Measurements from ENCODE around the gene SUCO. TPM values are rescaled to one million over a fixed set of nuclear protein-coding genes. Genes with fewer than 3 reads are reported as not detected.
"Not testable (repeated sequence)": the region's sequence is repeated elsewhere in the genome, so short reads cannot be mapped to it uniquely, and the experiment has no call there.

The SUCO gene, protein sequence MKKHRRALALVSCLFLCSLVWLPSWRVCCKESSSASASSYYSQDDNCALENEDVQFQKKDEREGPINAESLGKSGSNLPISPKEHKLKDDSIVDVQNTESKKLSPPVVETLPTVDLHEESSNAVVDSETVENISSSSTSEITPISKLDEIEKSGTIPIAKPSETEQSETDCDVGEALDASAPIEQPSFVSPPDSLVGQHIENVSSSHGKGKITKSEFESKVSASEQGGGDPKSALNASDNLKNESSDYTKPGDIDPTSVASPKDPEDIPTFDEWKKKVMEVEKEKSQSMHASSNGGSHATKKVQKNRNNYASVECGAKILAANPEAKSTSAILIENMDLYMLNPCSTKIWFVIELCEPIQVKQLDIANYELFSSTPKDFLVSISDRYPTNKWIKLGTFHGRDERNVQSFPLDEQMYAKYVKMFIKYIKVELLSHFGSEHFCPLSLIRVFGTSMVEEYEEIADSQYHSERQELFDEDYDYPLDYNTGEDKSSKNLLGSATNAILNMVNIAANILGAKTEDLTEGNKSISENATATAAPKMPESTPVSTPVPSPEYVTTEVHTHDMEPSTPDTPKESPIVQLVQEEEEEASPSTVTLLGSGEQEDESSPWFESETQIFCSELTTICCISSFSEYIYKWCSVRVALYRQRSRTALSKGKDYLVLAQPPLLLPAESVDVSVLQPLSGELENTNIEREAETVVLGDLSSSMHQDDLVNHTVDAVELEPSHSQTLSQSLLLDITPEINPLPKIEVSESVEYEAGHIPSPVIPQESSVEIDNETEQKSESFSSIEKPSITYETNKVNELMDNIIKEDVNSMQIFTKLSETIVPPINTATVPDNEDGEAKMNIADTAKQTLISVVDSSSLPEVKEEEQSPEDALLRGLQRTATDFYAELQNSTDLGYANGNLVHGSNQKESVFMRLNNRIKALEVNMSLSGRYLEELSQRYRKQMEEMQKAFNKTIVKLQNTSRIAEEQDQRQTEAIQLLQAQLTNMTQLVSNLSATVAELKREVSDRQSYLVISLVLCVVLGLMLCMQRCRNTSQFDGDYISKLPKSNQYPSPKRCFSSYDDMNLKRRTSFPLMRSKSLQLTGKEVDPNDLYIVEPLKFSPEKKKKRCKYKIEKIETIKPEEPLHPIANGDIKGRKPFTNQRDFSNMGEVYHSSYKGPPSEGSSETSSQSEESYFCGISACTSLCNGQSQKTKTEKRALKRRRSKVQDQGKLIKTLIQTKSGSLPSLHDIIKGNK (N-terminal part only)
- polyA plus RNA-seq, result 13.3 TPM

- H3K4me1 Mint-ChIP-seq, result peaks cover 14 to 44% (median 26%) of the 10 kb centered on the region in 3 donors
- peaks cover 2% of the 10 kb centered on the region for H3K27me3 Mint-ChIP-seq
- peaks cover 4% of the 10 kb centered on the region for H3K36me3 Mint-ChIP-seq
- H3K9me3 Mint-ChIP-seq, result no peaks in the 10 kb centered on the region
- H3K27ac Mint-ChIP-seq, result peak within 1 kb of the TSS; percentile 86 to 100 (median 98)
- peak within 1 kb of the TSS; percentile 86 to 100 (median 98) for H3K4me3 Mint-ChIP-seq
Measured at GRCh38 chr1:172532700-172533512, at the start of gene SUCO. Gene SUCO (plus strand): TSS chr1:172533150. CDS start chr1:172533436, 286 bp downstream.

- peaks cover 0 to 2% (median 0%) of the 10 kb centered on the region in 3 donors for H3K4me1 Mint-ChIP-seq
- no peaks in the 10 kb centered on the region for H3K9me3 Mint-ChIP-seq
- H3K27me3 Mint-ChIP-seq, result peaks cover 14% of the 10 kb centered on the region
- H3K36me3 Mint-ChIP-seq, result peaks cover 3% of the 10 kb centered on the region
- H3K4me3 Mint-ChIP-seq, result no peak overlapping the region
- no peak overlapping the region for H3K27ac Mint-ChIP-seq
Measured at GRCh38 chr1:172483448-172483847, 49.5 kb upstream of the SUCO start.

DNA sequence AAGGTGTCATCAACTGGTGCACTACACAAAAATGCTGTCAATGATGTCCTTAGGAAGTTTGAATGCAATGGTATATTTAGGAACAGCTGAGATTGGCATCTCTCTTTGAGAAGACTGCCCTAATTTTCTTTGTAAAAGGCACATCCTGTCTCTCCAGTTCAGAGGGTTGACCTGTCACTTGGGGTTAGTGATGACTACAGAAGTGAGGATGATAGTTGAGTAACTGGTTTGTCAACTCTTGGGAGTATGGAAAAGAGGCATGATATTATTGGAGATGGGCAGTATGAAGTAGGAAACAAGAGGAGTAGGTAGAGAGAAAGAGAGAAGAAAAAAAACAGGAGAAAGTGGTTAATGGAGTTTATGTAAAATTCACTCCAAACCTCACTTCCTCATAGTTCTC lies 48.7 kb upstream of the SUCO start:
- Mint-ChIP-seq H3K9me3 (no peaks in the 10 kb centered on the region), H3K36me3 (peaks cover 3% of the 10 kb centered on the region), H3K4me1 (peaks cover 0 to 2% (median 0%) of the 10 kb centered on the region in 3 donors), H3K27me3 (peaks cover 18% of the 10 kb centered on the region), H3K27ac (no peak overlapping the region), H3K4me3 (no peak overlapping the region)

- Mint-ChIP-seq H3K27ac (no peak overlapping the region), H3K36me3 (peaks cover 2% of the 10 kb centered on the region), H3K4me3 (no peak overlapping the region), H3K9me3 (no peaks in the 10 kb centered on the region), H3K27me3 (peaks cover 18% of the 10 kb centered on the region), H3K4me1 (peaks cover 0 to 2% (median 0%) of the 10 kb centered on the region in 3 donors)
Measured at GRCh38 chr1:172485626-172486025, 47.3 kb upstream of the SUCO start.

DNA sequence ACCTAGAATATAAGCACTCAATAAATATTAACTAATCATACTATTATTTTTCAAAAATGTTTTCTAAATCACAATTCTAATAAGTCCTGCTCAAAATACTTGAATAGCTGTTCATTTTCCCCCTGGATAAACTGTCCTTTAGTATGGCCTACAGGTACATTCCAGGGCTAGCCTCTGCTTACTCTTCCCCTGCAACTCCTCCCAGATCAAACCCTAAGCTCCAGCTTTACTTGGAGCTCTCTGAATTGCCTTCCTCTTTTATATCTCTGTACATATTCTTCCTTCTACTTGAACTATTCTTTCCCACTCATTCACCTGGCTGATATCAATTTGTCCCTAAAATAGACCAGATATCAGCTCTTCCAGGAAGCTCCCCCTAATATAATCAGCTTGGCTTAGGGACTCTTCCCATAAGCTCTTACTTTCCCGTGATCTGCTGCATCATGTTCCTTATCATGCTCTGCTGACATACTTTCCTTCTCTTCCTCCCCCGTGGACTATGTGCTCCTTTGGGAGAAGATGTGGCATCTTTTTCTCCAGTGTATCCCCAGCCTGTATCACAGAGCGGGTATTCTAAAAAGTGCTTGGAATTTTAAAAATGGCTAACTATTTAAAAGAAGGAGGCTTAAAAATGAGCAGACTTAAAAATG lies 46.0 kb upstream of the SUCO start:
- Mint-ChIP-seq H3K9me3 (no peaks in the 10 kb centered on the region), H3K27me3 (peaks cover 16% of the 10 kb centered on the region), H3K4me1 (peaks cover 0 to 2% (median 0%) of the 10 kb centered on the region in 3 donors), H3K27ac (peak overlapping the region in 1 of 3 donors; percentile 21), H3K36me3 (peaks cover 2% of the 10 kb centered on the region), H3K4me3 (no peak overlapping the region)

- Mint-ChIP-seq H3K36me3 (peaks cover 2% of the 10 kb centered on the region), H3K4me1 (peaks cover 0 to 2% (median 0%) of the 10 kb centered on the region in 3 donors), H3K27ac (no peak overlapping the region), H3K4me3 (no peak overlapping the region), H3K27me3 (peaks cover 16% of the 10 kb centered on the region), H3K9me3 (no peaks in the 10 kb centered on the region)
Measured at GRCh38 chr1:172487550-172487949, 45.4 kb upstream of the SUCO start.

DNA sequence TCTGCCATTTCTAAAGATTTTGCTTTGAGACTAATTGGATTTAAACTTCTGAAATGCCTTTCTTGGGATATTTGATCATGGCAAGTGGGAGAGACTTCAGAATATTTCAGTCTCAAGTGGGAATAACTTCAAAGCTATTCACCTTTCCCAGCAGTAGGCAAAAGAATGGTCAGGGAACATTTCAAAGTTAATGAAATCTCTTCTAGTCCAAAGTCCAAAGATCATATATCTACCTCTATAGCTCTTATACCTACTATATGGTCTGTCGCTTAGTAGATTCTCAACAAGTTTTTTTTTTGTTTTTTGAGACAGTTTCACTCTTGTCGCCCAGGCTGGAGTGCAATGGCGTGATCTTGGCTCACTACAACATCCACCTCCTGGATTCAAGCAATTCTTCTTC lies 44.6 kb upstream of the SUCO start:
- no peaks in the 10 kb centered on the region for H3K36me3 Mint-ChIP-seq
- H3K4me1 Mint-ChIP-seq, result peaks cover 0 to 2% (median 0%) of the 10 kb centered on the region in 3 donors
- H3K4me3 Mint-ChIP-seq, result no peak overlapping the region
- no peaks in the 10 kb centered on the region for H3K9me3 Mint-ChIP-seq
- peaks cover 16% of the 10 kb centered on the region for H3K27me3 Mint-ChIP-seq
- no peak overlapping the region for H3K27ac Mint-ChIP-seq

DNA sequence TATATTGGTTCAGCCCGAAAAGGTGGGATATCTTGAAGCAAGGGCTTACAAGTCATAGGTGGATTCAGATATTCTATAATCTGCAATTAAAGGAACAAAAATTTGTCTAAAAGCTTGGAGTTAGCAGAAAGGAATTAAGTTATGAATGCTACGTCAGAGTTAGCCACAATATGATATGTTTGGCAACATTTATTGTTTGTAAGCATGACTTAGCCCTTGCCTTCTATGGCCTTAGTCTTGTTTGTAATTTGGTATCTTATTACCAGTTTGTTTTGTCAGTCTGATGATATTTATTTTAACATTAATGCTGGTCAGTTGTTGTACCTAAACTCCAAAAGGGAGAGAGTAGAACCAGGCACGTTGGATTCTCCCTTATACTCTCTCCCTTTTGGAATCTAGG lies 43.1 kb upstream of the SUCO start:
- peaks cover 16% of the 10 kb centered on the region for H3K27me3 Mint-ChIP-seq
- H3K36me3 Mint-ChIP-seq, result no peaks in the 10 kb centered on the region
- no peak overlapping the region for H3K4me3 Mint-ChIP-seq
- no peak overlapping the region for H3K27ac Mint-ChIP-seq
- no peaks in the 10 kb centered on the region for H3K4me1 Mint-ChIP-seq
- no peaks in the 10 kb centered on the region for H3K9me3 Mint-ChIP-seq

GRCh38 chr1:172492421-172492820 lies 40.5 kb upstream of the SUCO start:
- H3K27ac Mint-ChIP-seq, result no peak overlapping the region
- no peaks in the 10 kb centered on the region for H3K36me3 Mint-ChIP-seq
- no peaks in the 10 kb centered on the region for H3K4me1 Mint-ChIP-seq
- H3K4me3 Mint-ChIP-seq, result no peak overlapping the region
- H3K9me3 Mint-ChIP-seq, result no peaks in the 10 kb centered on the region
- peaks cover 12% of the 10 kb centered on the region for H3K27me3 Mint-ChIP-seq

DNA sequence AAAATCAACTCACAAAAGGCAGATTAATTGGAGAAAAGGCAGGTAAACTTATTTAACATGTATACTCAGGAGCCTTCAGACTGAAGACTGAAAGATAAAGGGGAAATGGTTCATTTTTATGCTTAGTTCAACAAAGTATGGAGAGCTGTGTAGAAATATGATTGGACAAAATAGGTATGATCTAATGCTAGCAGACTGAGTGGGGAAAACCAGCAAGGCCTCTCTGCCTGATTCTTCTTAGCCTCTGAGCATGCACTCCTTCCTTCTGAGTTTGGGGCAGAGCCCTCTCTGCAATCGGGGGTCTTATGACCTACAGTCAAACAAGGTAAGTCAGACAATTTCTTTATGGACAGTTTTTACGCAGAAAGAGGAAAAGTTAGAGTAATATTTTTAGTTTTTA lies 38.8 kb upstream of the SUCO start:
- H3K9me3 Mint-ChIP-seq, result no peaks in the 10 kb centered on the region
- H3K36me3 Mint-ChIP-seq, result no peaks in the 10 kb centered on the region
- H3K27ac Mint-ChIP-seq, result no peak overlapping the region
- no peak overlapping the region for H3K4me3 Mint-ChIP-seq
- peaks cover under 1% of the 10 kb centered on the region for H3K27me3 Mint-ChIP-seq
- H3K4me1 Mint-ChIP-seq, result no peaks in the 10 kb centered on the region

GRCh38 chr1:172496127-172496526 lies 36.8 kb upstream of the SUCO start:
- H3K4me1 Mint-ChIP-seq, H3K27ac Mint-ChIP-seq, H3K9me3 Mint-ChIP-seq, H3K36me3 Mint-ChIP-seq, H3K27me3 Mint-ChIP-seq, H3K4me3 Mint-ChIP-seq: not testable (repeated sequence)

GRCh38 chr1:172496678-172497077 lies 36.3 kb upstream of the SUCO start:
- Mint-ChIP-seq H3K36me3 (no peaks in the 10 kb centered on the region), H3K9me3 (no peaks in the 10 kb centered on the region), H3K27me3 (no peaks in the 10 kb centered on the region), H3K27ac (no peak overlapping the region), H3K4me1 (no peaks in the 10 kb centered on the region), H3K4me3 (no peak overlapping the region)

DNA sequence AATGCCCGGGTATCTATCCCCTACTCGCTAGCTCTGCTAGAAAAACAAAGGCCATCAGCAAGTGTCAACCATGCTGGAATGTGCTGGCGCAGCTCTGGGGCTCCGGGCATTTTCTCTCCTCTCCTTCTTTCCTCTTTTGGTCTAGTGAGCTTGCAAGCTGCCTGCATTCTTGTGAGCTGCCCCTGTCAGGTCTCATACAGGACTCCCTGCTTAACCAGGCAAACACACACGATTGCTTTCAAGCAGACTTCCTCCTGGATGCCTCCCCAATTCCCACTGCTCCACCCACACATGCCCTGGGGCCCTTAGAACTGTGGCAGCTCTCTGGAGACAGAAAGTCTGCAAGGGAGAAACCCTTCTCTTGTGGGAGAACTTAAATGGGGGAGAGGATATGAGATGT lies 35.7 kb upstream of the SUCO start:
- Mint-ChIP-seq H3K4me3 (no peak overlapping the region), H3K27ac (no peak overlapping the region), H3K9me3 (no peaks in the 10 kb centered on the region), H3K4me1 (no peaks in the 10 kb centered on the region), H3K27me3 (no peaks in the 10 kb centered on the region), H3K36me3 (no peaks in the 10 kb centered on the region)

GRCh38 chr1:172498857-172499256 lies 34.1 kb upstream of the SUCO start:
- H3K27ac Mint-ChIP-seq, result no peak overlapping the region
- no peaks in the 10 kb centered on the region for H3K4me1 Mint-ChIP-seq
- no peaks in the 10 kb centered on the region for H3K27me3 Mint-ChIP-seq
- H3K36me3 Mint-ChIP-seq, result peaks cover 2% of the 10 kb centered on the region
- no peak overlapping the region for H3K4me3 Mint-ChIP-seq
- no peaks in the 10 kb centered on the region for H3K9me3 Mint-ChIP-seq

All from IgD-negative memory B cell (primary cell).